Stimulated activated naive B cell treated with anti-CD40 and anti-IgM and Interleukin-4, amounts not matched to agents 10 μg/mL and 1 μg/mL and 100 μg/mL, for 72 hours (primary cell): ENCODE results near the gene ARHGEF28.

ENCODE experiments used
- ATAC-seq, 2 donors: fragments of 150-1000 bp; cut with Tn5 transposase; replicated peaks; 2 replicates each; pipeline ENCODE4 v1.10.0; 2021; ENCODE audit warnings: moderate library complexity in 1 of 2
- DNase-seq: peaks from one replicate; pipeline ENCODE4 v3.0.0; 2021
- H3K27ac Mint-ChIP-seq: one replicate; pipeline ENCODE4 v1.8.0; 2022; ENCODE audit warnings: mild to moderate bottlenecking, mixed read lengths
- H3K27me3 Mint-ChIP-seq, 2 donors: one replicate each; pipeline ENCODE4 v1.8.0; 2022; ENCODE audit warnings: mixed read lengths in 2 of 2
- H3K36me3 Mint-ChIP-seq, 2 donors: one replicate each; pipeline ENCODE4 v1.8.0; 2022; ENCODE audit warnings: mixed read lengths in 2 of 2, mild to moderate bottlenecking in 1 of 2
- H3K4me1 Mint-ChIP-seq, 2 donors: one replicate each; pipeline ENCODE4 v1.8.0; 2022; ENCODE audit warnings: mixed read lengths in 2 of 2, mild to moderate bottlenecking in 1 of 2
- H3K4me3 Mint-ChIP-seq, 2 donors: one replicate each; pipeline ENCODE4 v1.8.0; 2022; ENCODE audit warnings: mild to moderate bottlenecking in 2 of 2, mixed read lengths in 2 of 2, moderate library complexity in 1 of 2
- H3K9me3 Mint-ChIP-seq, 2 donors: one replicate each; pipeline ENCODE4 v1.8.0; 2022; ENCODE audit warnings: mixed read lengths in 2 of 2, mild to moderate bottlenecking in 1 of 2

Gene ARHGEF28

GRCh38 chr5:73706963-73707362 lies 81.0 kb downstream of the ARHGEF28 start:
- no peaks in the 10 kb centered on the region for H3K36me3 Mint-ChIP-seq
- ATAC-seq (no peak), DNase-seq (no peak)
- peaks cover 4 to 9% of the 10 kb centered on the region in 2 donors for H3K27me3 Mint-ChIP-seq
- H3K9me3 Mint-ChIP-seq, result peaks cover 0 to 3% of the 10 kb centered on the region in 2 donors
- H3K4me3 Mint-ChIP-seq, result no peak overlapping the region
- no peak overlapping the region for H3K27ac Mint-ChIP-seq
- no peaks in the 10 kb centered on the region for H3K4me1 Mint-ChIP-seq

- ATAC-seq, result no peak
- H3K27ac Mint-ChIP-seq, result no peak overlapping the region
- H3K4me1 Mint-ChIP-seq, result no peaks in the 10 kb centered on the region
These were observed 83.6 kb downstream of the ARHGEF28 start for GRCh38 chr5:73709536-73710129.

GRCh38 chr5:73716284-73716808 lies 90.3 kb downstream of the ARHGEF28 start:
- H3K4me3 Mint-ChIP-seq, result no peak overlapping the region

More at GRCh38 chr5:73709536-73710129, 83.6 kb downstream of the ARHGEF28 start:
- Mint-ChIP-seq H3K27me3 (peaks cover 4 to 22% of the 10 kb centered on the region in 2 donors), H3K36me3 (no peaks in the 10 kb centered on the region), H3K4me3 (no peak overlapping the region), H3K9me3 (peaks cover 0 to 3% of the 10 kb centered on the region in 2 donors)
- DNase-seq, result no peak

GRCh38 chr5:73718762-73719161 lies 92.8 kb downstream of the ARHGEF28 start:
- Mint-ChIP-seq H3K9me3 (no peaks in the 10 kb centered on the region), H3K4me3 (no peak overlapping the region), H3K27ac (no peak overlapping the region), H3K36me3 (no peaks in the 10 kb centered on the region), H3K27me3 (peaks cover 13 to 17% of the 10 kb centered on the region in 2 donors), H3K4me1 (no peaks in the 10 kb centered on the region)
- ATAC-seq (no peak), DNase-seq (no peak)

More at GRCh38 chr5:73716284-73716808, 90.3 kb downstream of the ARHGEF28 start:
- H3K4me1 Mint-ChIP-seq, result no peaks in the 10 kb centered on the region
- H3K36me3 Mint-ChIP-seq, result no peaks in the 10 kb centered on the region
- no peaks in the 10 kb centered on the region for H3K9me3 Mint-ChIP-seq
- ATAC-seq (no peak), DNase-seq (no peak)
- no peak overlapping the region for H3K27ac Mint-ChIP-seq
- peaks cover 17 to 20% of the 10 kb centered on the region in 2 donors for H3K27me3 Mint-ChIP-seq

GRCh38 chr5:73719632-73720031 lies 93.6 kb downstream of the ARHGEF28 start:
- ATAC-seq (no peak), DNase-seq (no peak)
- no peak overlapping the region for H3K27ac Mint-ChIP-seq
- no peaks in the 10 kb centered on the region for H3K9me3 Mint-ChIP-seq
- H3K4me1 Mint-ChIP-seq, result no peaks in the 10 kb centered on the region
- no peak overlapping the region for H3K4me3 Mint-ChIP-seq
- H3K27me3 Mint-ChIP-seq, result peaks cover 7 to 20% of the 10 kb centered on the region in 2 donors
- no peaks in the 10 kb centered on the region for H3K36me3 Mint-ChIP-seq

GRCh38 chr5:73722231-73722630 lies 96.2 kb downstream of the ARHGEF28 start:
- H3K4me1 Mint-ChIP-seq, result no peaks in the 10 kb centered on the region
- peaks cover 7 to 14% of the 10 kb centered on the region in 2 donors for H3K27me3 Mint-ChIP-seq
- no peak overlapping the region for H3K4me3 Mint-ChIP-seq
- no peak for DNase-seq
- H3K36me3 Mint-ChIP-seq, result no peaks in the 10 kb centered on the region
- H3K27ac Mint-ChIP-seq, result no peak overlapping the region
- no peaks in the 10 kb centered on the region for H3K9me3 Mint-ChIP-seq
- no peak for ATAC-seq

GRCh38 chr5:73726071-73726470 lies 100.1 kb downstream of the ARHGEF28 start:
- H3K9me3 Mint-ChIP-seq, result no peaks in the 10 kb centered on the region
- no peaks in the 10 kb centered on the region for H3K4me1 Mint-ChIP-seq
- DNase-seq, result no peak
- peaks cover 4 to 7% of the 10 kb centered on the region in 2 donors for H3K27me3 Mint-ChIP-seq
- no peak overlapping the region for H3K27ac Mint-ChIP-seq
- H3K4me3 Mint-ChIP-seq, result no peak overlapping the region
- no peaks in the 10 kb centered on the region for H3K36me3 Mint-ChIP-seq
- no peak for ATAC-seq

- DNase-seq (no peak), ATAC-seq (no peak)
- H3K36me3 Mint-ChIP-seq, result no peaks in the 10 kb centered on the region
- H3K9me3 Mint-ChIP-seq, result no peaks in the 10 kb centered on the region
- H3K27me3 Mint-ChIP-seq, result peaks cover 5 to 7% of the 10 kb centered on the region in 2 donors
- H3K27ac Mint-ChIP-seq, result no peak overlapping the region
- no peak overlapping the region for H3K4me3 Mint-ChIP-seq
- H3K4me1 Mint-ChIP-seq, result no peaks in the 10 kb centered on the region
These were observed 100.7 kb downstream of the ARHGEF28 start for GRCh38 chr5:73726606-73727231.

- DNase-seq, result no peak
- peaks cover 5 to 11% of the 10 kb centered on the region in 2 donors for H3K27me3 Mint-ChIP-seq
- no peak overlapping the region for H3K4me3 Mint-ChIP-seq
- no peaks in the 10 kb centered on the region for H3K9me3 Mint-ChIP-seq
- H3K27ac Mint-ChIP-seq, result no peak overlapping the region
- H3K4me1 Mint-ChIP-seq, result no peaks in the 10 kb centered on the region
- ATAC-seq, result no peak
- H3K36me3 Mint-ChIP-seq, result no peaks in the 10 kb centered on the region
These were observed 101.5 kb downstream of the ARHGEF28 start for GRCh38 chr5:73727470-73727869.

- H3K4me1 Mint-ChIP-seq, result no peaks in the 10 kb centered on the region
- H3K9me3 Mint-ChIP-seq, result peaks cover 0 to under 1% of the 10 kb centered on the region in 2 donors
- H3K4me3 Mint-ChIP-seq, result no peak overlapping the region
- DNase-seq (no peak), ATAC-seq (no peak)
- H3K36me3 Mint-ChIP-seq, result no peaks in the 10 kb centered on the region
- H3K27ac Mint-ChIP-seq, result no peak overlapping the region
- peaks cover 8 to 13% of the 10 kb centered on the region in 2 donors for H3K27me3 Mint-ChIP-seq
These were observed 102.7 kb downstream of the ARHGEF28 start for GRCh38 chr5:73728493-73729273.

GRCh38 chr5:73729329-73729728 lies 103.3 kb downstream of the ARHGEF28 start:
- H3K9me3 Mint-ChIP-seq, result peaks cover 0 to 1% of the 10 kb centered on the region in 2 donors
- no peak overlapping the region for H3K27ac Mint-ChIP-seq
- ATAC-seq (no peak), DNase-seq (no peak)
- H3K27me3 Mint-ChIP-seq, result peaks cover 12 to 19% of the 10 kb centered on the region in 2 donors
- no peaks in the 10 kb centered on the region for H3K4me1 Mint-ChIP-seq
- no peaks in the 10 kb centered on the region for H3K36me3 Mint-ChIP-seq
- H3K4me3 Mint-ChIP-seq, result no peak overlapping the region

GRCh38 chr5:73732045-73732444 lies 106.0 kb downstream of the ARHGEF28 start:
- peaks cover 0 to 1% of the 10 kb centered on the region in 2 donors for H3K9me3 Mint-ChIP-seq
- no peak overlapping the region for H3K27ac Mint-ChIP-seq
- peaks cover 19 to 21% of the 10 kb centered on the region in 2 donors for H3K27me3 Mint-ChIP-seq
- H3K36me3 Mint-ChIP-seq, result peaks cover 0 to 2% of the 10 kb centered on the region in 2 donors
- no peak overlapping the region for H3K4me3 Mint-ChIP-seq
- no peak for DNase-seq
- no peak for ATAC-seq
- H3K4me1 Mint-ChIP-seq, result no peaks in the 10 kb centered on the region

GRCh38 chr5:73733219-73733618 lies 107.2 kb downstream of the ARHGEF28 start:
- peaks cover 0 to 1% of the 10 kb centered on the region in 2 donors for H3K9me3 Mint-ChIP-seq
- no peak for ATAC-seq
- H3K27ac Mint-ChIP-seq, result no peak overlapping the region
- H3K27me3 Mint-ChIP-seq, result peaks cover 28 to 32% of the 10 kb centered on the region in 2 donors
- no peak for DNase-seq
- no peaks in the 10 kb centered on the region for H3K4me1 Mint-ChIP-seq
- no peak overlapping the region for H3K4me3 Mint-ChIP-seq
- peaks cover 0 to 2% of the 10 kb centered on the region in 2 donors for H3K36me3 Mint-ChIP-seq

- no peak for ATAC-seq
- H3K36me3 Mint-ChIP-seq, result peaks cover 0 to 2% of the 10 kb centered on the region in 2 donors
- DNase-seq, result no peak
- H3K9me3 Mint-ChIP-seq, result peaks cover 0 to 1% of the 10 kb centered on the region in 2 donors
- peaks cover 31 to 32% of the 10 kb centered on the region in 2 donors for H3K27me3 Mint-ChIP-seq
- no peak overlapping the region for H3K27ac Mint-ChIP-seq
- H3K4me3 Mint-ChIP-seq, result no peak overlapping the region
- H3K4me1 Mint-ChIP-seq, result no peaks in the 10 kb centered on the region
These were observed 109.2 kb downstream of the ARHGEF28 start for GRCh38 chr5:73735032-73735734.
